ENCODE measurements around the gene SEPSECS.

The SEPSECS gene

DNA sequence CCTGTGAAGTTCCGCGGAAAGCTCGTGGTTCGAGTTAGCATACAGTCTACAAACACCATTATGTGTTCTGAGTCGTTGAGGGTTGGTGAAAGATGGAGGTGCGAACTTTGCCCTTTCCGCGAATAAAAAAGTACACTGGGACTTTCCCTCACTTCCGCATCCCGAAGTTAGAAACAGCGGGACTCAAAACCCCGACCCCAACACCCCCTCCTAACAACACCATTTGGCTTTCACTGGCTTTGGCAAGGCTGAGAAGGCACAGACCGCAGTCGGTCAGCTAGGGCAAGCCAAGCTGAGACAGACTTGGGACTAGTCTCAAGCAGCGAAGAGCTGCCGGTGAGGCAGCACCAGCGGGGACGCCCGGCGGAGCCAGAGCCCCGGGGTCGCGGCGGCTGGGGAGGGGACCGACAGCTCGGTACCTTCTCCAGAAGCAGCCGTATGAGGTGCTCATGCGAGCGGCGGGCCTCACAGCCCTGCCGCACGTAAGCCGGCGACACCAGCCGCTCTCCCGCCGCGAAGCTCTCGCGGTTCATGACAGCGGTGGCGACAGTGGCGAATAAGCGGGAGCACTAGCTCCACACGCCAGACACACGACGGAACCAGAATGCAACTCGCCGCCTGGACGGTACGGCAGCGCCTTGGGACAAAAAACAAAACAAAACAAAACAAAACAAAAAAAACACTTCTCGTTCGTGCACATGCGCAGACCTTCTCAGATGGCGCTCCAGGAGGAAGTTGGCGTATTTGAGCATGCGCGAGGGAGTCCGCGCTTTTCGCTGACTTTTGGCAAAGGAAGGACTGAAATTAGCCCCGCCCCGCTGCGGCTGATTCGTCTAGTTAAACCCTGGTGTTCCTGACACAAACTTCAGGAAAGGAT is at the start of gene SEPSECS:
Gene SEPSECS, minus strand, starts transcription at position 613 of the 877 bp plus-strand sequence. Its CDS starts 80 bp downstream, at position 533.
- peak; percentile 89 for DNase-seq (ENCODE audit: low read depth in 2 of 2)

DNA sequence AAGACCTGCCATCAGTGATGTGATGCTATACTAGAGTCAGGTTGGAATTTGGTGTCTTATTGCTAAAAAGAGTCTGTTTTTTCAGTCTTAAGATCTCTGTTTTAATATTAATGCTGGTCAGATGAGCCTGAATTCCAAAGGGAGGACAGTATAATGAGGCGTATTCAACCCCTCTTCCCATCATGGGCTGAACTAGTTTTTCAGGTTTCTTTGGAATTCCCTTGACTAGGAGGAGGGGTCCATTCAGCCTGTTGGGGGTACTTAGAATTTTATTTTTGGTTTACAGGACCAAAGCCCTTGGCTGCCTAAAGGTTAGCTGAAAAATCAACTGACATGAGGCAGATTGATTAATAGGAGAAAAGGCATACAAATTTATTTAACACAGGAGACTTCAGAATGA is 49.5 kb upstream of the SEPSECS start:
- DNase-seq (ENCODE audit: low read depth in 2 of 2): no peak

DNA sequence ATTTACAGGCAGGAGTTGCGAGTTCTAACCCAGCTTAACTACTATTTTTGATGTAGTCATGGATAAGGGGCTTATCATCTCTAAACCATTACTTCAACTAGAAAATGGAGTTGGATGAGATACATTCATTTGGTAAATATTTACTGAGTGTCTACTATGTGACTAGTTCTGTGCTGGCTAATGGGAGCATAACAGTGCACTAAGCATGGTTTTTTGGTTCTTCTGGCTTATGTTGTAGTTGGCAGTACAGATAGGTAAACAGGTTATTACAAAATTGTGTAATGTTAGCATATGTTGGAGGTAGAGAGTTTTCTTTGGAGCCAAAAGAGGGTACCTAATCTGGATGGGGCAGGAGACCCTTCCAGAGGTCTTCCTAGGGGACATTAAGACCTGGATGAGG is 47.7 kb upstream of the SEPSECS start:
- DNase-seq (ENCODE audit: low read depth in 2 of 2): no peak

DNA sequence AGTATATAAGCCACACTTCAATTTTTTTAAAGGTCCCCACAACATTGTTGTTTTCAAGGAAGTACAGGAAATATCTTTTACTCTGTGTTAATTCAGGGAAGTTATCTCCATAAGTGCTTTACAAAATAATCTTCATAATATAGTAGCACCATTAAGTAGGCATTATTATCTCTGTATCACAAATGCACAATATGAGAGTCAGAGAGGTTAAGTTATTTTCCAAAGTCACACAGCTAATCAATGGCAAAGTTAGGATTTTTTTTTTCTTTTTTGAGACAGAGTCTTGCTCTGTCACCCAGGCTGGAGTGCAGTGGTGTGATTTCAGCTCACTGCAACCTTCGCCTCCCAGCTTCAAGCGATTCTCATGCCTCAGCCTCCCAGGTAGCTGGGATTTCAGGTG is 38.5 kb upstream of the SEPSECS start:
- no peak for DNase-seq (ENCODE audit: low read depth in 2 of 2)

DNA sequence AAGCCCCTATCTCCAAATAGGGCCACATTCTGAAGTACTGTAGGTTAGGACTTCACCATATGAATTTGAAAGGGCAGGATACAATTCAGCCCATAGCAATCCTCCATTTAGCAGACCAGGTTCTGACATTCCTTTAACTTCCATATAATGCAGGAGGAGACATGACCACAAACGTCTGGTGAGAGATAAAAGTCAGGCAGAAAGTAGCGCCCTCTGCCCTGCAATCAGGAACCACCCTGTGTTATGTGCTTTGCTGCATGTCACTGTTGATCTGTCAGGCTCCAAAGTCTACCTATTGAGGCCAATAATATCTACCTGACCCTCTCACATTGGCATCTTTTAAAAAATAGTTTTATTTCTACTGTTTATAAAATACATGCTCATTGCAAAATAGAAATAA is 30.2 kb upstream of the SEPSECS start:
- DNase-seq (ENCODE audit: low read depth in 2 of 2): no peak

DNA sequence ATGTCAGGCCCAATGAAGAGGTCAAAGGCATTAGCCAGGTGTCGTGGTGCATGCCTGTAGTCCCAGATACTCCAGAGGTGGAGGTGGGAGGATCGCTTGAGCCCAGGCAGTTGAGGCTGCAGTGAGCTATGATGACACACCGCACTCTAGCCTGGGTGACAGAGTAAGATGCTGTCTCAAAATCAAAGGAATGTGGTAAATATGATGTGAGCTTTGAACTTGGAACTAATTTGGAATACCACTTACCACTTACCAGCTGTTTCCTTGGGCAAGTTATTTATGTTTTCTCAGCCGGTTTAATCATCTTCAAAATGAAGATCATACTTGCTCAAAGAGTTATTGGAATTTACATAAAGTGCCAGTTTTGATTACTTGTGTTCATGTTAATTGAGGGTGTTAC is 23.8 kb upstream of the SEPSECS start:
- DNase-seq (ENCODE audit: low read depth in 2 of 2): no peak

DNA sequence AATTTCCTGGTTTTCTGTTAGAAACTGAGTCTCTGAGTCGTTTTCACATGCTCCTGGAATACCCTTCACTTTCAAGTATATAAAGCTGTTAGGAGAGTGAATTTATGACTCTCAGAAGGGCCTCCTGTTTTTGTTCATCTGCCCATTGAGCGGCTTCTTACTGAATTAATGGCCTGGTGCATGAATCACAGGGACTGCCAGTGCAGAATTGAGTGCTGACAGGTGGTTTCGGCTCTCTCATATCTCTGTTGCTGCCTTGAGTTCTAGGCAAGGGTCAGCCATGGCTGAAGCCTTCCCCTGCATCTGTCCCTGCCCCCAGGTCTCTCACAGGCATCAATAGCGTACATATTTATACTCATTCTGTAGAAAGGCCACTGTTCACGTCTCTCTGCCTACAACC is 22.7 kb upstream of the SEPSECS start:
- no peak for DNase-seq (ENCODE audit: low read depth in 2 of 2)

DNA sequence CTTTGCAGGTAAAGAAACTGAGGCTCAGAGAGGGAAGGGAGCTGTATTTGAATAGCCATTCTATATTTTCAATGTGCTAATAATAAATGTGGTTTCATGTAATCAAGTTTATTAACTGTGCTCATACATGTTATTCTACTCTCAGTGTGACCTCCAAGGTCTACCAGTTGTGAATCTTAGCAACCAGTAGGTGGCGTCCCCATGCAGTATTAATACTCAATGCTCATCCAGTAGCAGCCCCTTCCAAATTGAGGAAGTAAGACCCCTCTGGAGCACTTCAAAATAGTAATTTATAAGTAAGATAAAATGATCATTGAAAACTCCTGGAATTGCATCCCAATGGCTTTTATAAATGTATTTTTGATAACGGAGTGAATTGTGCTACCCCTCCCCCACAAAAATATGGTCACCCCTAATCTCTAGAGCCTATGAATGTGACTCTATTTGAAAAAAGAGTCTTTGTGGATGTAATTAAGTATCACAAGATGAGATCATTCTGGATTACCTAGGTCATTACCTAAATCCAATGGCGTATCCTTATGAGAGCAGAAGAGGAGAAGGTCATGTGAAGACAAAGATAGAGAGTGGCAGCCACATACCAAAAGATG is 20.4 kb upstream of the SEPSECS start:
- DNase-seq (ENCODE audit: low read depth in 2 of 2): peak in 1 of 2 donors; percentile 14

DNA sequence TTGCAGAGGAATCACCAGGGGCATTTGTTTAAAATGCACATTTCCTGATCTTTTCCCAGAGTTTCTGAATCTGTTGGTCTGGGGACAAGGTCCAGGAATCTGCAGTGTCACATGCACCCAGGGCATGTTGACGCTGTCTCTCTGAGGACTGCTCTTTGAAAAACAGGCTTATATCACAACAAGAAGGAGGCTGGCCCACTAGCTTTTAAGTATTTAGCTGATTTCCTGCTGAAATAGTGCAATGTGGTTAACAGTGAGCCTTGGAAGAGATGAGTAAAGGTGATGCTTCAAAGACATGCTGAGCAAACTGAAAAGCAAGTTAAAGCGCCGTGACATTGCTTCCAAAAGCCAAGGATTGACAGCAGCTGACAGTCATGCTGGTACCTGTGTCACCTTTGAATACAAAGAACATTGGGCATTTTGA is 18.6 kb upstream of the SEPSECS start:
- no peak for DNase-seq (ENCODE audit: low read depth in 2 of 2)

DNA sequence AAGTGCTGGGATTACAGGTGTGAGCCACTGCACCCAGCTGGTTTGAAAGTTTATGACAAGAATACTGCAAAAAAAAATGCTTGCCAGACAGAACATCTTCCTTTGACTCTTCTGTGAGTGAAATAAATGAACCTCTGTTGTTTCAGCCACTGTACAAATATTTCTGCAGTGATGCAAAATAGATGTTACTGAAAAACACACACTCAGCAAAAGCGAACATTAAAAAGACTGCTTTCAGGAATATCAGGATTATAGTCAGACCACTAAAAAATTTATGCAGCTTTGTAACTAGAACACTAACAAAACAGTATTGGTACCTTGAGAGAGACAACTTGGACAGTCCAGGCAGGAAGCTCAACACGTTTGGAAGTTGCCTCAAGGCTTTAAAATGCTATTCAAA is 16.9 kb upstream of the SEPSECS start:
- no peak for DNase-seq (ENCODE audit: low read depth in 2 of 2)

DNA sequence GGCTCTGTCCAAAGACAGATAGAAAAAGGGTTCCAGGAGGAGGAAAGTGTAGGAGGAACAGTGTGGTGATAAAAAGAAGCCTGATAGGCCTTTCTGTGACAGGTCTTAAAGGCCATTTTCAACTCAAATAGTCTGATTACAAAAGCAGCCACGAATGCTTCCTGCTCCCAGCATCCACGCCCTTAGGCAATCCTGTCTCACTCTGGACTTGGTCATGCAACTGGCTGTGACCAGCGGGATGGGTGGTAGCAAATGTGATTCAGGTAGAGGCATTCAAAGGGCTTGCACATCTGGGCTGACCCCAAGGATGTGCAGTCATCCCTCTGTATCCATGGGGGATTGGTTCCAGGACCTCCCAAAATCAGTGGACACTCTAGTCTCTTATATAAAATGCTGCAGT is 14.4 kb upstream of the SEPSECS start:
- DNase-seq (ENCODE audit: low read depth in 2 of 2): no peak

DNA sequence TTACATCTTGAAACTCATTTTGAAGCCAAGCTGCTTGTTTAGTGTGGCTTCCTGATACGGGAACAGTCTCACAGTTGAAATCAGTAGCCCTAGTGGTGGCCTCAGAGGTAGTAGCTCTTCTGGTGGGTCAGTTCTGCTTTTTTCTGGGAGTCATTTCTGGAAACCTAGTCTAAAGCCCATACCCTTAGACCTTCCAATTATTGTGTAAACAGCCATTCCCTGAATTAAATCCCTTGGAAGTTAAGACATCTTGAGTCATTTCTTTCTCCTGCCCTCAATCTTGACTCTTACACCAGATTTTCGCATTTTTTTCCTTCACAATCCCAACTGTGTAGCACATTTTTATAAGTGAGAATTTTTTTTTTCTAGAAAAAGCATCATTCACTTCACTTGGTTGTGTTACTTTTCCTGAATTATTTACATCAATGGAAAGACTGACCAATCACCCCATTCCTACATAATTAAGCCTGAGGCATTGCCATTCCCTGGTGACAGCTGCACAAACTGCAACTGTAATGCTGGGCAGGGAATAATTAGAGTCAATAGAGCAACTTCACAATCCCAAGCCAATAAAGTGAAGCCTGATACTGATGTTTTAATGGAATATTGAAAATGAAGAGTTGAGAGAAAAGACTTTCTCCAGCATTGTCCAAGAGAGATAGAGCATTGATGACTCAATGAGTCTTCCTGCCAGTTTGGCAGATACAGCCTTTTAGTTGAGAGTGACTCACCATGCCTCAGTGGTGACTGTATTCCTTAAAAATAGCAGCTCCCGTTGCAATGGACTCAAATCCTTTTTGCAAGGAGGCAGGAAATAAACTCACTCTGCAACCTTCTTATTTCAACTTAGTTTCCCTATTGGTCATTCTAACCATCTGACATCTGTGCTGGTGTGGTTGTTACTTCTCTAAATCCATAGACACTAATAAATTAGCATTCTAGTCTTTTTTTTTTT is 13.0 kb upstream of the SEPSECS start:
- DNase-seq (ENCODE audit: low read depth in 2 of 2): no peak

DNA sequence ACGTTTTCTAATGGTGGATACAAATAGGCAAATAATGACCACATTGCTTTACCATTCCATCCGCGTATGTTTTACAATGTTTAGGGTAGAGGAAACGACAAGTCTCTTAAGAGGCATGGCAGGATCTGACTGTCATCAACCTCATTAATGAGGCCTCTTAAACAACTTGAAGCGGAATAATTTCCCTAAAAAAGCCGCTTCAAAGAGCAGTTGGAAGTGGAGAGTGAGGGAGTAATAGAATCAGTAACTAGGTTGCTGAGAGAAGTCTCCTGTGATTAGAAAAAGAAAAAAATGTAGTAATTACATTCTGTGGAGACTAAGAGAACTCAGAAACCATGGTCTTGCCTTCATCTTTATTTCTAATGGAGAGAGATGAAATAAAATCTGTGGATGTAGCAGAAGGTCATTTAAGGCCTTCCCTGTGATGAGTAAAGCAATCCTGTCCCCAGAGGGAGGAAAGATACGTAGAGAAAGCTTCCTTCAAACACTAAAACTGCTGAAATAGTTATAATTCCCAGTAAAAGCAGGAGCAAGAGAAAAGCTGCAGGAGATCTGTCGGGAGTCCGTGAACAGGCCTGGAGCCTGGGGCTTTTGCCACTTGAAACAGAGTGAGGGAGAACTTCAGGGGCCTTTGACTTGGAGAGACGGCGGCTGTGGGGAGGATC is 11.1 kb upstream of the SEPSECS start:
- DNase-seq (ENCODE audit: low read depth in 2 of 2): no peak

DNA sequence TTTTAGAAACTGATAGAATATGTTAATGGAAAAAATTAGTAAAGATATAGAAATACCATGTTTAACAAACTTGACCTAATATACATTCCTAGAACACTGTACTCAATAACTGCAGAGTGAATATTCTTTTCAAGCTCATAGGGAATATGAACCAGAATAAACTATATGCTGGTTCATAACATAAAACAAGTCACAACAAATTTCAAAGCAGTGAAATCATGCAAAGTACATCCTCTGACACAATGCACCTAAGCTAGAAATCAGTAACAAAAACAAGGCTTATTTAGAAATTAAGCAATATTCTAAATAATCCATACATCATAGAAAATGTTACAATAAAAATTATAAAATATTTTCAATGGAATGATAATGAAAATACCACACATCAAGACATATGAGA is 9.2 kb upstream of the SEPSECS start:
- no peak for DNase-seq (ENCODE audit: low read depth in 2 of 2)

DNA sequence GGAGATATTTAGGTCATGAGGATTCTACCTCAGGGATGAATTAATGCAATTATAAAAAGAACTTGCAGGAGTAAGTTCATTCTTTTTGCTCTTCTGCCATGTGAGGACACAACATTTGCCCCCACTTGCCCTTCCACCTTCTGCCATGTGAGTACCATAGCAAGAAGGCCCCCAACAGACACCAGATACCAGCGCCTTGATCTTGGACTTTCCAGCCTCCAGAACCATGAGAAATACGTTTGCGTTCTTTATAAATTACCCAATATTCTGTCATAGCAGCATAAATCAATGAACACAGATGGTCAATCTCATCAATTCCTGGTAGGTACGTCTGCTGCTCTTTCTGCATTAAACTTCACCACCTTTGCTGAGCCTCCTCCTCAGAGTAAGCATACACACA is 5.7 kb upstream of the SEPSECS start:
- no peak for DNase-seq (ENCODE audit: low read depth in 2 of 2)

DNA sequence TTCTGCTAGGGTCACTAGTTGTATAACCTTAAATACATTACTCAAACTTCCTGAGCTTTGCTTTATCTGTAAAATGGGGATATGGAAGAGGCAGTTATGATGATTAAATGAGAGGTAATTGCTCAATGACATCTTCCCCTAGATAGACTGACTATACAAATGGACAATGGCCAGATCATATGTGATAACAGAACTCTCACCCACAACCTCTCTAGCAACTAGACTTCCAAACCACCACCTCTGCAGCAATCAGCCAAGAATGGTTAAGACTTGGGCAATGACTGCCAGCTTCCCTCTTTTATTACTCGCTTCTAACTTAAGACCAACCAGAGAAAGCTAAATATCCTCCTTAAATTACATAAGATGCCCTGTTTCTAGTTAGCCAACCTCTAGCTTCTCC is 2.9 kb upstream of the SEPSECS start:
- no peak for DNase-seq (ENCODE audit: low read depth in 2 of 2)

DNA sequence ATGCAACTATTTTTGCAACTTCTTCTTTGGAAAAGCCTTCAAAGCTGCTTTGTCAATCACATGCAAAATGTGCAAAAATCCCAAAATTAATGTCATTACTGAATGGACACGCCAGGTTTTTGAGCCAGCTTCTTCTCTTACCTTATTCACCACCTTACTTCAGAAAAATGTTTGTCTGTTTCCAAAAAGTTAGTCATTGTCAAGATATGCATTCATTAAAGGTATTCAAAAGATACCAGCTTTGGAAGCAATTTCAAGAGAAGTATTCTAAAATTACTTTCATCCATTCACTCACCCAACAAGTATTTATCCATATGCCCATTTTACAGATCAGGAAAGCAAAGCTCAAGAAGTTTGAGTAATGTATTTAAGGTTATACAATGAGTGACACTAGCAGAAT is 2.3 kb upstream of the SEPSECS start:
- no peak for DNase-seq (ENCODE audit: low read depth in 2 of 2)

DNA sequence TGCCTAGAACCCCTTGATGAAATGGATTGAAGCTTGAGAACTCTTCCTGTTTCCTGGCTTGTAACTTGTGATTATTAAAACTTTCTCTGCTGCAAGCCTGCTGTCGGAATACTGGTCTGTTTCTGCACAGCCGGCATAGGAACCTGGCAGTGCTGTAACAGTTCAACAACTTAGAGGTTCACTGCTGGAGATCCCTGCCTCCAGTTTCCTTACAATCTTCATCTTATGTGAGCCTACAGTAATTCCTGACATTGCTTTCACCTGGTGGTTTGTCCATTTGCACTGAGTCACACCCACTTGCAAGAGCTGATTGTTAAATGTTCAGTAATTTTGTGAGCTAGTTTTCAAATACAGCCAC is 1.3 kb upstream of the SEPSECS start:
- no peak for DNase-seq (ENCODE audit: low read depth in 2 of 2)

DNA sequence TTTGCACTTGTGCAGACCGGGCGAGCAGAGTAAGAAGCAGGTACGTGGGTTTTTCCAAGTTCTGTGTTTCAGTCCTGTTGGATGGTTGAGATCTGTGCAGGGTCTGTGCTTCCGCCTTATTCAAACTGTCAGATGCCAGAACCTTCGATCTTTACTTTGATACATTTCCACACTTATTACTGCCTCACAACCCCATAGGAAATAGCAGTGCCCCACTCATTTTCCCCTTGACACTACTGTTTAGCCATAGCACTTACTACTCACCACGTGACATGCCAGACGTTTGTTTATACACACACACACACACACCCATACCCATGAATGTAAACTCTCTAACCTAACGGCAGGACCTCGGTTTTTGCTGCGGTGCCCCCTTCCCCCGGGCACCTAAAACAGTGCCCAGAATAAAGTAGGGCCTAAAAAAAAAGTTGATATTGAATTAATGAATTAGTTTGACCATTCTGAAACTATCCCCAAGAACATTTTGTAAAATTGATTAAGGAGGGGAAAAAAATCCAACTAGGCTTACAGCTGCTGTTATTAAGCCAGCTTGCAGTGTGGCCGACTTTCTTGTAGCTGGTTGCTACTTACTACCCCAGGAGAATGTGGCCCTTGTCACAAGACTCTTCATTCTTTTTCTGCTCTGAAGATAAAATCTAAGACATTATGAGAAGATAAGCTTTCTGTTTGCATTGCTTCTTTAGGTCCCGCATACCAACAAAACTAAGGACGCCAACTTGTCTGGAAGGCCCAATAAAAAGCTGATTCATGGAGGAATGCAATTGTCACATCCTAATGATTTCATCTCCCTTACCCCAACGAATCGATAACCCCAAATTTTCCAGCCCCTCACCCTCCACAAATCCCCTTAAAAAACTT is 704 bp upstream of the SEPSECS start:
- peak; percentile 6 to 10 for DNase-seq (ENCODE audit: low read depth in 2 of 2)

DNA sequence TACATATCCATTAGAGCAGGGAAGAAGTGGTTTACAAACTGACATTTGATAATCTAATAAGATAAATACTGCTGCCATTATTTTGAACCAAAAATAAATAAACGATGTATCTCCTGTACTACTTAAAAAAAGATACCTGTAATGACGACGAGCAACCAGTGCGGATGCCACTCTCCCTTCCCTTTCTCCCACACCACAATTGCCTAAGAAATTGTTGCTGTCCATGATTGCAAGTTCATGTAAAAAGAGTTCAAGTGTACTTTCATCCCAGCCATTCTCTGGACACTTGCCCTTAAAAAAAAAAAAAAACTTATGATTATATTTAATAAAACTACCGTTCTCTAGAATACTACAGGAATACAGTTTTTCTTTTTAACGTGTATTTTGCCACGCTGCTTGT is 1.4 kb downstream of the SEPSECS start:
- DNase-seq (ENCODE audit: low read depth in 2 of 2): no peak

DNA sequence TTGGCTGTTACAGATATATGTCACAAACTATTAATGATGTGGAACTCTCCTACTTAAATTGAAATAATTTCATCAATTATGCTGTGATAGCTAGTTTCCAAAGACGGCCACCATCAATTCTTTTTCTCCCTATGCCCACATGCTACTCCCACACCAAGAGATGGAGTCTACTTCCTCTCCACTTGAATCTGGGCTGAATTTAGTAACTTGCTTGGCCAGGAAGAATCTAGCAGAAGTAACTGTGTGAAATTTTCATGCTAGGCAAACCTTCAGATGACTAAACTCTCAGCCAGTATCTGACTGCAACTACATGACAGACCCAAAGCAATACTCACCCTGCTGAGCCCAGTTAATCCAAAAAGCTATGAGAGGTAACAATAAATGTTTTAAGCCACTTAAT is 3.2 kb downstream of the SEPSECS start:
- no peak for DNase-seq (ENCODE audit: low read depth in 2 of 2)

All from stimulated activated CD4-positive, alpha-beta T cell treated with anti-CD3 and anti-CD28 coated beads, Interleukin-1b, Interleukin-23, amount 100 ng/mL, for 4 hours (primary cell).